CD4-positive, alpha-beta T cell treated with Interleukin-4 for 4 hours (primary cell): Measurements from ENCODE around the gene CLDN16.

Experiments
- DNase-seq: peaks from one replicate; pipeline ENCODE4 v3.0.0-alpha.2; 2020

CLDN16 gene

GRCh38 chr3:190444006-190444405 lies 56.0 kb downstream of the CLDN16 start:
- DNase-seq, result no peak

DNA sequence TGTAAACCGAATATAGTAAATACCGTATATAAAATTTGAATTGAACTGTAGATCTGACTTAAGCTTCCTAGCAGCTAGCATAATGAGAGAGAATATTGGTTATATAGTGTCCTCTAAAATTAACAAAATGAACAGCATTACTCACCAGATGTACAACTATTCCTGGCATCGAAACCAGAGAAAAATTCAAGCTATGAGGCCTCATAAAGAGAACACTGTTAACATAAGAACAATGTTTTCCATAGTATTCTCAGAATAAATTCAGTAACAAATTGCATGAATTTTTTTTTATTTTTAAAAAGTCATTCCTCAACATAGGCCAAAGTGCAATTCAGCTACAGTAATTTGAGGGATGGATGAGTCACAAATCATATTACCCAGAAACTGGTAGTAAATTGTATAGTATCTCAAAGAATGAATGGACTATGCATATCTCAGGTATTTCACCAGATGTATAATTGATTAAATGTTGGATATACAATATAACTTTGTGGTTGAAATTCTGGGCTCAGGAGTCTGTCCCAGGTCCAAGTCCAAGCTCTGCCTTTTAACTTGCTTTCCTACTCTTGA lies 56.7 kb downstream of the CLDN16 start:
- no peak for DNase-seq

DNA sequence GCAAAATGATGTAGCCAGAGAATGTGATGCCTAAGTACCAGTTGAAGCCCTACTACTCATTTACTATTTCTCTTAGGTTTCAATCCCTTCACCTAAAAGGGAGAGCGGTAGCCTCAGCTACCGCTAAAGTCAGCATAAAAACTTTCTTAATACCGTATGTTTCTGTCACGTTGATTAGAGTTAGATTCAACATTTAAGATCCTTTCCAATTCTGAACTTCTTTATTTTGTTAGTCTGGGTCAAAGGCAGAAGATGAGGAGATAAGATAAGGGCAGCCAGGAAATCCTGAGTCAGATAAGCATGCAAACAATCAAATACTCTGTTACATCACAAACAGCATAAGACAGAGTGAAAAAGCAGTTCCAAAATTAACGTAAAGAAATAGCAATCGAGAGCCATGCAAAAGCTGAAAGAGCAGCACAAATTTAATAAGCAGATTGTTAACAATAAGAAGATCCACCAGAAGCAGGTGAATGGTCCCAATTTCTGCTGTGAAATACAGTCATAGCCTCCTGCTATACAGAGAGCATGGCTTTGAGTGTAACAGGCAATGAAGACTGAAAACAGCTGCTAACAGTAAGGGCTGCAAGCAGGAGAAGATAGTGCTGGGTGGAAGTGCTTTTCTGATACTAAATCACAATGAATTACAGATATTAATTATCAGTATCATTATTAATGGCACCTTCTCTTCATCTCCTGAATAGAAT lies 58.8 kb downstream of the CLDN16 start:
- DNase-seq, result peak; percentile 23

DNA sequence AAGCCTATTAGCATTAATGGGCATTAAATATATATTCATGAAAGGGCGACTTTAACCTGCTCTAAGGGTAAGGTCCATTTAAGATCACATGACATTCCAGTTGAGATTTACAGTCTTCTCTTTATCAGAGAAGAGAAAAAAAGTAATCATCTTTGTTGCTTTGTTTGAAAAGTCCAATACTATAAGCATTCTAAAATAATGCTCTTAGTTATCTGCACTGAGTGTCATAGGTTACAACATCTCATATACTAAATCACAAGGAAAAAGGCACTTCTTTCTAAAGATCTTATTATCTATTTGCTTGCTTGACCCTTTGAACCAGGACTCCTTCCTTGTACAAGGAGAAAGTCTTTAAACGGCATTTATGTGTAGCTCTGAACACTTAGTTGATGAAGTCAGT lies 60.3 kb downstream of the CLDN16 start:
- DNase-seq, result no peak

GRCh38 chr3:190449801-190450200 lies 61.8 kb downstream of the CLDN16 start, which contains the start of gene TMEM207:
Gene TMEM207, minus strand, starts transcription at chr3:190449901. Its CDS starts 92 bp downstream, at chr3:190449809.
- no peak for DNase-seq

DNA sequence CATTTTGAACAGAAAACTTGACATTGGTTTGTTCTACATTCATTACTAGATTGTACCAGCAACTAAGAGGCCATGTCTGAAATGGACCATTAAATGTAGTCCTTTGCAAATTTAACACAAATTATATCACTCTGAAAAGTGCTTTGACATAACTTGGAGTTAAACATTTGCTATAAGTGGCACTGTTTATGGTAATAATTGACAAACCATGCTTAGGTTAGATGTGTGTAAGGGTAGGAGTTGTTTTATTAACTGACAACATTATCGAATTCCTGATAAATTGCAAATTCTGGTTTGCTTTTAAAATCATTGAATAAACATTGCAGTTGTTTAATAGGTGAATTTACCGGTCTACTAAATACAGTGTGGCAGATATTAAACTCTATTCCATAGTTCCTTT lies 67.9 kb downstream of the CLDN16 start:
- no peak for DNase-seq

DNA sequence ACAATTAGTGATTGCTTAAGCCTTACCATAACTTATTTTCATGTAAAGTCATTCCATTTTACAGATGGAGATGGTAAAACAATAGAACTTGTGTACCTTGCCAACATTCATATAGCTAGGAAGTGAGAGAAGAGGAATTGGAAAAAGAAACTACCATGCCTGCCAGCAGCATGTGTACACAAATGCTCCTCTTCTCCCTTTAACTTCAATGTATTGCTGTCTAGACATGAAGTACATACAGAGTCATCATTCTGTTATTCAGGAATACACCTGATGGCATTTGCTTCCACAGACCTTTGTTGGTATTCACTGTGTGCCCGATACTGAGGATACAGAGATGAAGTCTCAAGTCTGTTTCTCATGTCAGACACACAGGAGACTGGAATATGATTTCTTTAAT lies 68.8 kb downstream of the CLDN16 start:
- DNase-seq, result no peak

DNA sequence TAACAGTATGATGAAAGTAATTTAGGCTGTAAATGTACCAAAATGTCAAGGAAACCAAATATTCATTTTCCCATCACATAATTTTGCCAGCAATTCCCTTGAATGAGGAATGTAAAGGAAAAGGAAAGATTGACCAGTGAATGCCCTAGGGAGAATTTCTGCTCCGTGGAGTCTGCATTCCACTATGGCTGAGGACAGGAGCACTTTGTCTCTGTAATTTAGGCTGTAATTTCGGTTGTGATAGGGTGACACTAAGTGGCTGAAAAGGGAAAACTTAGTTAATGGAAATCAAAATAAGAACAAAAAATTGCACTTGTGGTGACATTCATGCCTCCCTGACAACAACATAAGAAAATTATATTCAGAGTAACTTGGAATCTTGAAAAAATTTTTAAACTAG lies 70.1 kb downstream of the CLDN16 start:
- no peak for DNase-seq
